GM12878 (cell line): Measurements from ENCODE around the gene OTOG. TPM values are rescaled to one million over a fixed set of nuclear protein-coding genes. Genes with fewer than 3 reads are reported as not detected.

Source experiments
- ATAC-seq: fragments of 200-7000 bp; cut with Tn5 transposase; 3 replicates; pipeline ENCODE4 v1.9.1; 2020; ENCODE audit warnings: mild to moderate bottlenecking, moderate library complexity
- BruUV-seq: library from RNA; stranded (reverse); fragments of 400-500 nt; replicated peaks from 2 replicates; lab custom pipeline; 2021; lab: Mats Ljungman, UMichigan
- CTCF ChIA-PET: fragments of 300-600 bp; sonication (Branson Sonifier 250); formaldehyde crosslinking; extraction: SDS; loops from one replicate; lab custom pipeline; 2021; ENCODE audit warnings: inconsistent platforms; lab: Yijun Ruan, JAX
- POLR2A ChIA-PET: fragments of 350-600 bp; formaldehyde crosslinking; extraction: SDS; loops from one replicate; lab custom pipeline; 2021; ENCODE audit warnings: inconsistent platforms; lab: Charles Lee
- RAD21 ChIA-PET: fragments of 300-600 bp; sonication (Branson Sonifier 250); formaldehyde crosslinking; loops from one replicate; lab custom pipeline; 2023; ENCODE audit warnings: antibody characterized with exemption; ENCODE audit not compliant: unreplicated experiment; lab: Charles Lee
- SMC1A ChIA-PET: fragments of 300-600 bp; sonication (Branson Sonifier 250); formaldehyde crosslinking; loops from one replicate; lab custom pipeline; 2023; ENCODE audit not compliant: unreplicated experiment, uncharacterized antibody; lab: Charles Lee
- DNase-seq: peaks from one replicate; pipeline ENCODE4 v3.0.0-alpha.2; 2011; ENCODE audit warnings: low read depth, low spot score
- FAIRE-seq: peaks from 3 replicates; lab custom pipeline; 2011; peaks lifted over from hg19 to GRCh38; lab: Jason Lieb, UNC
- H2AFZ ChIP-seq: 2 replicates; pipeline ENCODE4 v1.6.0; 2011; ENCODE audit warnings: low read depth, low read length, control low read depth; ENCODE audit not compliant: control insufficient read depth
- H3K27ac ChIP-seq: 2 replicates; pipeline ENCODE4 v1.5.1; 2011; ENCODE audit warnings: control low read depth; ENCODE audit not compliant: control insufficient read depth, insufficient read depth
- H3K27me3 ChIP-seq, 2 experiments: replicated peaks in 1 of 2; 2 replicates each; pipeline versions ENCODE4 v1.6.0 to v1.6.1; 2011; ENCODE audit warnings: low read length in 1 of 2; ENCODE audit not compliant: control insufficient read depth in 2 of 2, insufficient read depth in 2 of 2
- H3K36me3 ChIP-seq, 2 experiments: 2 replicates each; pipeline ENCODE4 v1.5.1; 2011; ENCODE audit warnings: low read length in 1 of 2; ENCODE audit not compliant: control insufficient read depth in 2 of 2, insufficient read depth in 2 of 2
- H3K4me1 ChIP-seq: 2 replicates; pipeline ENCODE4 v1.6.1; 2011; ENCODE audit warnings: mild to moderate bottlenecking, low read length, moderate library complexity, mixed read lengths; ENCODE audit not compliant: control insufficient read depth, insufficient read depth
- H3K4me2 ChIP-seq: 2 replicates; pipeline ENCODE4 v1.6.0; 2011; ENCODE audit warnings: control low read depth; ENCODE audit not compliant: control insufficient read depth, insufficient read depth
- H3K4me3 ChIP-seq: fragments of 200-600 bp; sonication (generic); 2 replicates; pipeline ENCODE4 v1.5.1; 2016
- H3K79me2 ChIP-seq: 2 replicates; pipeline ENCODE4 v1.6.0; 2011; ENCODE audit warnings: low read length; ENCODE audit not compliant: control insufficient read depth, insufficient read depth
- H3K9ac ChIP-seq: 2 replicates; pipeline ENCODE4 v1.8.0; 2011; ENCODE audit warnings: low read length, control low read depth, mixed read lengths; ENCODE audit not compliant: control insufficient read depth, insufficient read depth
- H3K9me3 ChIP-seq: replicated peaks from 3 replicates; pipeline ENCODE4 v1.5.1; 2011; ENCODE audit warnings: mild to moderate bottlenecking, low read length; ENCODE audit not compliant: control insufficient read depth, insufficient read depth
- H4K20me1 ChIP-seq: 2 replicates; pipeline ENCODE4 v1.6.0; 2011; ENCODE audit not compliant: control insufficient read depth, insufficient read depth
- ASH2L ChIP-seq: fragments of 300-600, 200-600 bp; sonication (generic); IDR thresholded peaks from 2 replicates; pipeline ENCODE4 v1.6.1; 2017; ENCODE audit warnings: low read depth, mild to moderate bottlenecking, borderline replicate concordance
- CEBPB ChIP-seq, 2 experiments: fragments of 150-350 bp in 1 of 2; IDR thresholded peaks; 2 replicates each; pipeline ENCODE4 v1.6.1; 2012 to 2014; ENCODE audit warnings: low read depth in 2 of 2, low read length in 2 of 2, borderline replicate concordance in 1 of 2, inconsistent platforms in 1 of 2
- FOS ChIP-seq: IDR thresholded peaks from 3 replicates; pipeline ENCODE4 v1.6.1; 2011; ENCODE audit warnings: borderline replicate concordance; ENCODE audit not compliant: insufficient read length; ENCODE audit errors: extremely low read depth
- FOXK2 ChIP-seq: fragments of 450-650 bp; IDR thresholded peaks from 2 replicates; pipeline ENCODE4 v1.6.1; 2017; ENCODE audit warnings: mild to moderate bottlenecking, moderate library complexity
- NRF1 ChIP-seq: conservative IDR thresholded peaks from 2 replicates; pipeline ENCODE4 v1.6.1; 2011; ENCODE audit warnings: mild to moderate bottlenecking, low read depth, low read length, improper control_type of control experiment
- RUNX3 ChIP-seq: IDR thresholded peaks from 2 replicates; pipeline ENCODE4 v1.6.1; 2012; ENCODE audit warnings: low read length, inconsistent platforms
- WGBS: methylation state at CpG from one replicate; pipeline ENCODE4 v1.1.6; 2016; ENCODE audit warnings: low lambda C conversion rate; ENCODE audit not compliant: insufficient replicate concordance, insufficient coverage; ENCODE audit errors: missing lambda C conversion rate; 5-methylcytosine and 5-hydroxymethylcytosine counted together
- in situ Hi-C: fragments of 300-500 bp; cut with MboI; formaldehyde crosslinking; loops from 9 replicates; pipeline ENCODE4 v1.14.3; 2018; ENCODE audit warnings: mixed read lengths
- intact Hi-C: fragments of 100-400 bp; cut with micrococcal nuclease; formaldehyde crosslinking; loops from one replicate; pipeline ENCODE4 v1.14.2; 2022; ENCODE audit not compliant: unreplicated experiment
- polyA plus RNA-seq, 11 experiments: library from polyadenylated mRNA; depleted of rRNA in 4 of 11; unstranded in 6 of 11; stranded (reverse) in 5 of 11; fragments of >200 nt; fragmentation: Nextera tagmentation in 4 of 11; fragmentation: Illumina TruSeq in 1 of 11; extraction: Ambion mirVana in 4 of 11; extraction: Trizol in 1 of 11; gene quantifications; 1 replicate in 1 of 11; 2 replicates in 10 of 11; pipeline versions ENCODE4 v1.2.1 to v1.2.3, GENCODE V29; 2011 to 2016; ENCODE audit warnings: inconsistent platforms in 2 of 11, missing spikeins in 2 of 11, low read depth in 1 of 11
- total RNA-seq, 4 experiments: library from RNA; depleted of rRNA in 3 of 4; stranded (reverse); fragments of >200 nt in 3 of 4; fragmentation: Illumina TruSeq in 1 of 4; extraction: Trizol in 1 of 4; gene quantifications; 2 replicates each; pipeline versions ENCODE4 v1.2.1 to v1.2.3, GENCODE V29; 2013 to 2021
- TF ChIP-seq, protein P1 (sequence below): fragments of 450-650 bp; IDR thresholded peaks from 2 replicates; pipeline ENCODE4 v1.6.1; 2017; ENCODE audit warnings: borderline replicate concordance
- TF ChIP-seq, protein P2 (sequence below): fragments of 450-650 bp; IDR thresholded peaks from 2 replicates; pipeline ENCODE4 v1.6.1; 2017; ENCODE audit warnings: mild to moderate bottlenecking
- TF ChIP-seq, protein P3 (sequence below): fragments of 450-650 bp; IDR thresholded peaks from 2 replicates; pipeline ENCODE4 v1.6.1; 2017; ENCODE audit warnings: mild to moderate bottlenecking, moderate library complexity

OTOG gene
- total and polyA plus RNA-seq, 10 of the 15 experiments (the other 5 are each of a cell fraction or from before 2014, with no cell fraction given), result not detected

DNA sequence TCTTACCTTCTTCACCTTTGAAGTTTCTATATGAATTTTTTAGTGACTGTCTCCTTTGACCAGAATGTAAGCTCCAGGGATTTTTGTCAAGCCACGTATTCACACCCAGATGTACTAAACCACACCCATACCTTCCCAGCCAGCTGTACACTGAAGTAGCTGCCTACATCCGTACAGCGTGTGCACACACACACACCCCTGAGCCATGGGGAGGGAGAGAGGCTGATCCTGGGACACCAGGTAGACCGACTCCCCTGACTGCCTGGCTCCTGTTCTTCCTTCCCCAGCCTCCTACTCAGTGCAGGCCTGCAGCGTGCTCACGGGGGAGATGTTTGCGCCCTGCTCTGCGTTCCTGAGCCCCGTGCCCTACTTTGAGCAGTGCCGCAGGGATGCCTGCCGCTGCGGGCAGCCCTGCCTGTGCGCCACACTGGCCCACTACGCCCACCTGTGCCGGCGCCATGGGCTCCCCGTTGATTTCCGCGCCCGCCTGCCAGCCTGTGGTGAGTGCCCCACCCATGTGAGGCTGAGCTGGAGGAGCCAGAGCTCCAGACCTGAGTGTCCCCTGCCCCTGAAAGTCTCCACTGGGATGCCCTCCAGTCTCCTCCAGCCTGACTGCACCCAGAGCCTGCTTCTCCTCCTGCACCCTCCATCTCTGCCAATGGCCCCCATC is 25.9 kb downstream of the OTOG start:
- in situ Hi-C loops (no loop called here), intact Hi-C loops (no loop called here)
- Histone ChIP-seq H3K4me2 (no peak overlapping the region), H3K27ac (no peak overlapping the region), H3K9me3 (no peaks in the 10 kb centered on the region), H2AFZ (no peak overlapping the region), H3K27me3 (no peaks in the 10 kb centered on the region), H3K79me2 (no peaks in the 10 kb centered on the region), H3K4me1 (no peaks in the 10 kb centered on the region), H3K9ac (no peak overlapping the region), H4K20me1 (no peaks in the 10 kb centered on the region), H3K4me3 (no peak overlapping the region), H3K36me3 (no peaks in the 10 kb centered on the region)
- CTCF ChIA-PET, result no interaction called here
- SMC1A ChIA-PET, result no interaction called here
- TF ChIP-seq, protein P1, sequence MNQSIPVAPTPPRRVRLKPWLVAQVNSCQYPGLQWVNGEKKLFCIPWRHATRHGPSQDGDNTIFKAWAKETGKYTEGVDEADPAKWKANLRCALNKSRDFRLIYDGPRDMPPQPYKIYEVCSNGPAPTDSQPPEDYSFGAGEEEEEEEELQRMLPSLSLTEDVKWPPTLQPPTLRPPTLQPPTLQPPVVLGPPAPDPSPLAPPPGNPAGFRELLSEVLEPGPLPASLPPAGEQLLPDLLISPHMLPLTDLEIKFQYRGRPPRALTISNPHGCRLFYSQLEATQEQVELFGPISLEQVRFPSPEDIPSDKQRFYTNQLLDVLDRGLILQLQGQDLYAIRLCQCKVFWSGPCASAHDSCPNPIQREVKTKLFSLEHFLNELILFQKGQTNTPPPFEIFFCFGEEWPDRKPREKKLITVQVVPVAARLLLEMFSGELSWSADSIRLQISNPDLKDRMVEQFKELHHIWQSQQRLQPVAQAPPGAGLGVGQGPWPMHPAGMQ, result no peak
- TF ChIP-seq RUNX3, result no peak
- TF ChIP-seq CEBPB (IDR thresholded peaks at IDR 0.05; ENCODE audit: borderline replicate concordance in 1 of 2, low read depth in 2 of 2, low read length in 2 of 2), result no peak
- no peak for TF ChIP-seq FOXK2
- DNase-seq, result no peak
- BruUV-seq, result no TSS peak
- no peak for ATAC-seq
- RAD21 ChIA-PET, result no interaction called here
- WGBS, result 69% methylated on average over 18 of the region's 20 CpGs
- POLR2A ChIA-PET, result no interaction called here
- FAIRE-seq, result no peak

DNA sequence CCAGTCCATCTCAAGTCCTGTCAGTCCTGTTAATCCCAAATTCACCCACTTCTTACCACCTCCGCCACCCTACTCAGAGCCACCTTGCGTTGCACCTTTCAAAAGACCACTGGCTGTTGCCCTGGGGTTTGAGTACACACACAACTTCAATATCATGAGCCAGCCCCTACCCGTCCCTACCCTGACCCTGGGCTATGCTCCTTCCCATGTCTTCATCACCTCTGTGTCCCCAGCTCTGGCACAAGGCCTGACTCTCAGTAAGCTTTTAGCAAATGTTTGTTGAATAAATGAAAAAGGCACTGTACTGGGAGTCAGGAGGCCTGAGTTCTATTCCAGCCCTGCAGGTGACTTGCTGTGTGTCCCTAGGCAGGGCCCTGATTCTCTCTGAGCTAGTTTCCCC is 26.5 kb downstream of the OTOG start:
- Histone ChIP-seq H3K9ac (no peak overlapping the region), H3K79me2 (no peaks in the 10 kb centered on the region), H2AFZ (no peak overlapping the region), H3K36me3 (no peaks in the 10 kb centered on the region), H3K4me2 (no peak overlapping the region), H3K27ac (no peak overlapping the region), H3K27me3 (no peaks in the 10 kb centered on the region), H4K20me1 (no peaks in the 10 kb centered on the region), H3K9me3 (no peaks in the 10 kb centered on the region), H3K4me3 (no peak overlapping the region), H3K4me1 (no peaks in the 10 kb centered on the region)
- no TSS peak for BruUV-seq
- intact Hi-C loops (no loop called here), in situ Hi-C loops (no loop called here)
- ChIA-PET CTCF (no interaction called here), RAD21 (no interaction called here), POLR2A (no interaction called here), SMC1A (no interaction called here)
- FAIRE-seq (no peak), ATAC-seq (no peak), DNase-seq (no peak)
- WGBS, result 41% methylated on average over 3 of the region's 3 CpGs
- TF ChIP-seq ASH2L (no peak), NRF1 (no peak), FOS (no peak)
- TF ChIP-seq, protein P2, sequence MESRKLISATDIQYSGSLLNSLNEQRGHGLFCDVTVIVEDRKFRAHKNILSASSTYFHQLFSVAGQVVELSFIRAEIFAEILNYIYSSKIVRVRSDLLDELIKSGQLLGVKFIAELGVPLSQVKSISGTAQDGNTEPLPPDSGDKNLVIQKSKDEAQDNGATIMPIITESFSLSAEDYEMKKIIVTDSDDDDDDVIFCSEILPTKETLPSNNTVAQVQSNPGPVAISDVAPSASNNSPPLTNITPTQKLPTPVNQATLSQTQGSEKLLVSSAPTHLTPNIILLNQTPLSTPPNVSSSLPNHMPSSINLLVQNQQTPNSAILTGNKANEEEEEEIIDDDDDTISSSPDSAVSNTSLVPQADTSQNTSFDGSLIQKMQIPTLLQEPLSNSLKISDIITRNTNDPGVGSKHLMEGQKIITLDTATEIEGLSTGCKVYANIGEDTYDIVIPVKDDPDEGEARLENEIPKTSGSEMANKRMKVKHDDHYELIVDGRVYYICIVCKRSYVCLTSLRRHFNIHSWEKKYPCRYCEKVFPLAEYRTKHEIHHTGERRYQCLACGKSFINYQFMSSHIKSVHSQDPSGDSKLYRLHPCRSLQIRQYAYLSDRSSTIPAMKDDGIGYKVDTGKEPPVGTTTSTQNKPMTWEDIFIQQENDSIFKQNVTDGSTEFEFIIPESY, result no peak
- TF ChIP-seq, protein P3, sequence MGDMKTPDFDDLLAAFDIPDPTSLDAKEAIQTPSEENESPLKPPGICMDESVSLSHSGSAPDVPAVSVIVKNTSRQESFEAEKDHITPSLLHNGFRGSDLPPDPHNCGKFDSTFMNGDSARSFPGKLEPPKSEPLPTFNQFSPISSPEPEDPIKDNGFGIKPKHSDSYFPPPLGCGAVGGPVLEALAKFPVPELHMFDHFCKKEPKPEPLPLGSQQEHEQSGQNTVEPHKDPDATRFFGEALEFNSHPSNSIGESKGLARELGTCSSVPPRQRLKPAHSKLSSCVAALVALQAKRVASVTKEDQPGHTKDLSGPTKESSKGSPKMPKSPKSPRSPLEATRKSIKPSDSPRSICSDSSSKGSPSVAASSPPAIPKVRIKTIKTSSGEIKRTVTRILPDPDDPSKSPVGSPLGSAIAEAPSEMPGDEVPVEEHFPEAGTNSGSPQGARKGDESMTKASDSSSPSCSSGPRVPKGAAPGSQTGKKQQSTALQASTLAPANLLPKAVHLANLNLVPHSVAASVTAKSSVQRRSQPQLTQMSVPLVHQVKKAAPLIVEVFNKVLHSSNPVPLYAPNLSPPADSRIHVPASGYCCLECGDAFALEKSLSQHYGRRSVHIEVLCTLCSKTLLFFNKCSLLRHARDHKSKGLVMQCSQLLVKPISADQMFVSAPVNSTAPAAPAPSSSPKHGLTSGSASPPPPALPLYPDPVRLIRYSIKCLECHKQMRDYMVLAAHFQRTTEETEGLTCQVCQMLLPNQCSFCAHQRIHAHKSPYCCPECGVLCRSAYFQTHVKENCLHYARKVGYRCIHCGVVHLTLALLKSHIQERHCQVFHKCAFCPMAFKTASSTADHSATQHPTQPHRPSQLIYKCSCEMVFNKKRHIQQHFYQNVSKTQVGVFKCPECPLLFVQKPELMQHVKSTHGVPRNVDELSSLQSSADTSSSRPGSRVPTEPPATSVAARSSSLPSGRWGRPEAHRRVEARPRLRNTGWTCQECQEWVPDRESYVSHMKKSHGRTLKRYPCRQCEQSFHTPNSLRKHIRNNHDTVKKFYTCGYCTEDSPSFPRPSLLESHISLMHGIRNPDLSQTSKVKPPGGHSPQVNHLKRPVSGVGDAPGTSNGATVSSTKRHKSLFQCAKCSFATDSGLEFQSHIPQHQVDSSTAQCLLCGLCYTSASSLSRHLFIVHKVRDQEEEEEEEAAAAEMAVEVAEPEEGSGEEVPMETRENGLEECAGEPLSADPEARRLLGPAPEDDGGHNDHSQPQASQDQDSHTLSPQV, result no peak
